GM12878 (cell line): Measurements from ENCODE around the gene PTPN13. TPM values are rescaled to one million over a fixed set of nuclear protein-coding genes. Genes with fewer than 3 reads are reported as not detected.

ENCODE experiments used
- BCL11A ChIP-seq: IDR thresholded peaks from 2 replicates; pipeline ENCODE4 v1.6.1; 2011; ENCODE audit warnings: low read depth, low read length
- BMI1 ChIP-seq: fragments of 450-650 bp; IDR thresholded peaks from 2 replicates; pipeline ENCODE4 v1.6.1; 2016; ENCODE audit warnings: mild to moderate bottlenecking, moderate library complexity, borderline replicate concordance
- BRCA1 ChIP-seq: IDR thresholded peaks from 2 replicates; pipeline ENCODE4 v1.6.1; 2011; ENCODE audit warnings: low read depth, low read length, improper control_type of control experiment
- CEBPZ ChIP-seq: fragments of 150-350 bp; IDR thresholded peaks from 2 replicates; pipeline ENCODE4 v1.6.1; 2016; ENCODE audit warnings: low read depth, low read length
- EP300 ChIP-seq, 2 experiments: fragments of 150-350 bp in 1 of 2; IDR thresholded peaks; 2 replicates each; pipeline ENCODE4 v1.6.1; 2011 to 2012; ENCODE audit warnings: low read depth in 2 of 2, low read length in 2 of 2, borderline replicate concordance in 1 of 2, improper control_type of control experiment in 1 of 2, inconsistent platforms in 1 of 2; ENCODE audit not compliant: control insufficient read depth in 1 of 2
- GABPA ChIP-seq: IDR thresholded peaks from 2 replicates; pipeline ENCODE4 v1.6.1; 2014; ENCODE audit warnings: antibody characterized with exemption, low read depth, mild to moderate bottlenecking, inconsistent platforms
- NKRF ChIP-seq: fragments of 450-650 bp; conservative IDR thresholded peaks from 2 replicates; pipeline ENCODE4 v1.6.1; 2017; ENCODE audit warnings: mild to moderate bottlenecking, moderate library complexity
- NR2C2 ChIP-seq: IDR thresholded peaks from 2 replicates; pipeline ENCODE4 v1.6.1; 2011; ENCODE audit warnings: borderline replicate concordance, low read depth; ENCODE audit not compliant: control insufficient read depth, insufficient read length
- USF1 ChIP-seq: IDR thresholded peaks from 2 replicates; pipeline ENCODE4 v1.6.1; 2011; ENCODE audit warnings: borderline replicate concordance, low read depth, mild to moderate bottlenecking, moderate library complexity, mixed read lengths, low read length; ENCODE audit not compliant: insufficient read depth; ENCODE audit errors: extremely low read length
- ZBTB4 ChIP-seq: fragments of 450-650 bp; formaldehyde crosslinking; IDR thresholded peaks from 2 replicates; pipeline ENCODE4 v1.4.0; 2022; ENCODE audit warnings: mild to moderate bottlenecking, moderate library complexity
- ZBTB40 ChIP-seq: fragments of 450-650 bp; IDR thresholded peaks from 2 replicates; pipeline ENCODE4 v1.6.1; 2016; ENCODE audit warnings: mild to moderate bottlenecking, moderate library complexity, borderline replicate concordance
- polyA plus RNA-seq, 11 experiments: library from polyadenylated mRNA; depleted of rRNA in 4 of 11; unstranded in 6 of 11; stranded (reverse) in 5 of 11; fragments of >200 nt; fragmentation: Nextera tagmentation in 4 of 11; fragmentation: Illumina TruSeq in 1 of 11; extraction: Ambion mirVana in 4 of 11; extraction: Trizol in 1 of 11; gene quantifications; 1 replicate in 1 of 11; 2 replicates in 10 of 11; pipeline versions ENCODE4 v1.2.1 to v1.2.3, GENCODE V29; 2011 to 2016; ENCODE audit warnings: inconsistent platforms in 2 of 11, missing spikeins in 2 of 11, low read depth in 1 of 11
- total RNA-seq, 4 experiments: library from RNA; depleted of rRNA in 3 of 4; stranded (reverse); fragments of >200 nt in 3 of 4; fragmentation: Illumina TruSeq in 1 of 4; extraction: Trizol in 1 of 4; gene quantifications; 2 replicates each; pipeline versions ENCODE4 v1.2.1 to v1.2.3, GENCODE V29; 2013 to 2021

PTPN13 gene
- total and polyA plus RNA-seq, 10 of the 15 experiments (the other 5 are each of a cell fraction or from before 2014, with no cell fraction given) = 8.5 to 69.4 (median 33.9) TPM

GRCh38 chr4:86569103-86569870 is 24.8 kb upstream of the PTPN13 start (continued):
- TF ChIP-seq BMI1 = peak; percentile 39; the same call in 1 of the 2 replicates
- no peak for TF ChIP-seq ZBTB40
- no peak for TF ChIP-seq USF1
- TF ChIP-seq BCL11A = peak; percentile 35; the same call in 1 of the 2 replicates
- no peak for TF ChIP-seq NKRF
- no peak for TF ChIP-seq BRCA1
- TF ChIP-seq EP300 (IDR thresholded peaks at IDR 0.05; ENCODE audit: borderline replicate concordance in 1 of 2, control insufficient read depth in 1 of 2, low read depth in 2 of 2, low read length in 2 of 2) = no peak
- no peak for TF ChIP-seq NR2C2
- TF ChIP-seq GABPA = no peak
- no peak for TF ChIP-seq CEBPZ
- TF ChIP-seq ZBTB4 = no peak
